Keratinocyte (primary cell): ENCODE measurements around the gene VRK3. TPM values are rescaled to one million over a fixed set of nuclear protein-coding genes. Genes with fewer than 3 reads are reported as not detected.

Experiments used
- DNase-seq: peaks from one replicate; pipeline ENCODE4 v3.0.0-alpha.2; 2011; ENCODE audit warnings: low read depth, missing footprints, low spot score
- FAIRE-seq: peaks from 2 replicates; lab custom pipeline; 2011; peaks lifted over from hg19 to GRCh38; lab: Jason Lieb, UNC
- H2AFZ ChIP-seq: 2 replicates; pipeline ENCODE4 v1.6.0; 2012; ENCODE audit warnings: low read length, control low read depth, inconsistent platforms; ENCODE audit not compliant: control insufficient read depth
- H3K27ac ChIP-seq: 2 replicates; pipeline ENCODE4 v1.5.1; 2011; ENCODE audit warnings: low read length; ENCODE audit not compliant: control insufficient read depth, insufficient read depth
- H3K27me3 ChIP-seq: 3 replicates; pipeline ENCODE4 v1.6.0; 2011; ENCODE audit warnings: low read length; ENCODE audit not compliant: control insufficient read depth, insufficient read depth; ENCODE audit errors: extremely low read depth
- H3K36me3 ChIP-seq, 2 experiments: 2 replicates in 1 of 2; 3 replicates in 1 of 2; pipeline ENCODE4 v1.5.1; 2011; ENCODE audit warnings: low read length in 2 of 2, mild to moderate bottlenecking in 1 of 2; ENCODE audit not compliant: control insufficient read depth in 2 of 2, insufficient read depth in 2 of 2; ENCODE audit errors: extremely low read depth in 1 of 2
- H3K4me1 ChIP-seq: 3 replicates; pipeline ENCODE4 v1.5.1; 2011; ENCODE audit warnings: low read length; ENCODE audit not compliant: control insufficient read depth, insufficient read depth; ENCODE audit errors: extremely low read depth
- H3K4me2 ChIP-seq: 3 replicates; pipeline ENCODE4 v1.6.0; 2011; ENCODE audit warnings: low read depth, low read length; ENCODE audit not compliant: control insufficient read depth, insufficient read depth; ENCODE audit errors: extremely low read depth
- H3K4me3 ChIP-seq, 3 experiments: fragments of 200-600 bp in 1 of 3; sonication (generic) in 1 of 3; 2 replicates in 2 of 3; 3 replicates in 1 of 3; pipeline ENCODE4 v1.5.1; 2011 to 2016; ENCODE audit warnings: low read length in 3 of 3, mild to moderate bottlenecking in 3 of 3, control low read depth in 2 of 3, inconsistent platforms in 1 of 3, low read depth in 1 of 3, mixed read lengths in 1 of 3, mixed run types in 1 of 3, moderate library complexity in 1 of 3; ENCODE audit not compliant: control insufficient read depth in 2 of 3, insufficient read depth in 2 of 3; ENCODE audit errors: extremely low read depth in 1 of 3
- H3K79me2 ChIP-seq: 2 replicates; pipeline ENCODE4 v1.6.0; 2012; ENCODE audit warnings: low read length; ENCODE audit not compliant: control insufficient read depth, insufficient read depth
- H3K9ac ChIP-seq: 3 replicates; pipeline ENCODE4 v1.6.0; 2011; ENCODE audit warnings: low read length; ENCODE audit not compliant: control insufficient read depth, insufficient read depth; ENCODE audit errors: extremely low read depth
- H3K9me1 ChIP-seq: 3 replicates; pipeline ENCODE4 v1.6.0; 2011; ENCODE audit warnings: low read length; ENCODE audit not compliant: control insufficient read depth, insufficient read depth; ENCODE audit errors: extremely low read depth
- H3K9me3 ChIP-seq: 2 replicates; pipeline ENCODE4 v1.5.1; 2012; ENCODE audit warnings: low read depth, low read length; ENCODE audit not compliant: control insufficient read depth
- H4K20me1 ChIP-seq: 3 replicates; pipeline ENCODE4 v1.6.0; 2011; ENCODE audit warnings: low read length; ENCODE audit not compliant: control insufficient read depth, insufficient read depth; ENCODE audit errors: extremely low read depth
- CTCF ChIP-seq, 3 experiments: IDR thresholded peaks in 1 of 3; conservative IDR thresholded peaks in 1 of 3; optimal IDR thresholded peaks in 1 of 3; 2 replicates in 2 of 3; 3 replicates in 1 of 3; pipeline versions ENCODE3 to v1.5.1; 2011; ENCODE audit warnings: low read length in 3 of 3, mild to moderate bottlenecking in 3 of 3, moderate library complexity in 2 of 3, control low read depth in 1 of 3, inconsistent platforms in 1 of 3; ENCODE audit not compliant: insufficient read depth in 2 of 3; ENCODE audit errors: extremely low read depth in 1 of 3
- EZH2 ChIP-seq: IDR thresholded peaks from one replicate; pipeline ENCODE4 v1.6.1; 2012; ENCODE audit warnings: inconsistent platforms, mild to moderate bottlenecking, low read length, moderate library complexity
- dilution Hi-C: fragments of 300-500 bp; cut with MboI; formaldehyde crosslinking; loops from one replicate; pipeline ENCODE4 v1.7.0; 2020; ENCODE audit warnings: low sequenced_read_pairs; ENCODE audit not compliant: extremely low pct_ligation_motif_present
- polyA plus RNA-seq, 5 experiments: library from polyadenylated mRNA; depleted of rRNA in 3 of 5; stranded (reverse) in 3 of 5; stranded (forward) in 1 of 5; unstranded in 1 of 5; fragments of >200 nt; gene quantifications; 1 replicate in 1 of 5; 2 replicates in 3 of 5; 3 replicates in 1 of 5; pipeline versions ENCODE4 v1.2.1 to v1.2.3, GENCODE V29; 2011 to 2012; ENCODE audit warnings: missing spikeins in 2 of 5, low read depth in 1 of 5, low replicate concordance in 1 of 5

VRK3 gene
- polyA plus RNA-seq, 1 donor (not counting 4 experiments of a cell fraction or from before 2014, with no cell fraction given): 15.6 TPM

GRCh38 chr19:50040967-50041366, 15.8 kb upstream of the VRK3 start:
- FAIRE-seq: no peak
- H3K4me2 ChIP-seq: no peak overlapping the region
- H3K79me2 ChIP-seq: peaks cover 2% of the 10 kb centered on the region
- H3K9me3 ChIP-seq: peaks cover 27% of the 10 kb centered on the region
- peaks cover 11% of the 10 kb centered on the region for H3K4me1 ChIP-seq
- dilution Hi-C loops: no loop called here
- no peaks in the 10 kb centered on the region for H4K20me1 ChIP-seq
- no peak overlapping the region for H2AFZ ChIP-seq
- H3K9me1 ChIP-seq: no peaks in the 10 kb centered on the region
- no peaks in the 10 kb centered on the region for H3K27me3 ChIP-seq
- TF ChIP-seq EZH2 (no peak), CTCF (optimal IDR thresholded peaks at IDR 0.05 in 1 of 3, IDR thresholded peaks at IDR 0.05 in 1 of 3, conservative IDR thresholded peaks at IDR 0.05 in 1 of 3; ENCODE audit: extremely low read depth in 1 of 3, insufficient read depth in 2 of 3, low read length in 3 of 3) (no peak)
- no peak overlapping the region for H3K9ac ChIP-seq
- H3K27ac ChIP-seq: no peak overlapping the region
- no peak overlapping the region for H3K4me3 ChIP-seq
- DNase-seq: no peak
- H3K36me3 ChIP-seq: peaks cover 52 to 64% of the 10 kb centered on the region in 2 experiments

DNA sequence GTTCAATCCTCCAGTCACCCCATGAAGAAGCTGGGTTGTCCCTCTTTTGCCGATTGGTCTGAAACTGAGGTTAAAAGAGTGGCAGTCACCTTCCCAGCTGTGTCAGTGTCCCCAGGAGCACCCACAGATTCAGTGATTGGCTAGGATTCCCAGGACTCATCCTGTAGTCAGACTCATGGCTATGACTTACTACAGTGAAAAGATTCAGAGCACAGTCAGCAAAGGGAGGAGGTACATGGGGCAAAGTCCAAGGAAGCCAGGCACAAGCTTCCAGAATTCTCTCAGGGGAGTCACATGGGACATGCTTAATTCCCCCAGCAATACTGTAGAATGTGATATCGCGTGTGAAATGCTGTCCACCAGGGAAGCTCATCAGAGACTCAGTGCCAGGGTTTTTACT, 14.8 kb upstream of the VRK3 start:
- no peak overlapping the region for H3K4me2 ChIP-seq
- DNase-seq: no peak
- TF ChIP-seq EZH2: no peak
- TF ChIP-seq CTCF (optimal IDR thresholded peaks at IDR 0.05 in 1 of 3, IDR thresholded peaks at IDR 0.05 in 1 of 3, conservative IDR thresholded peaks at IDR 0.05 in 1 of 3; ENCODE audit: extremely low read depth in 1 of 3, insufficient read depth in 2 of 3, low read length in 3 of 3): no peak
- H3K27me3 ChIP-seq: no peaks in the 10 kb centered on the region
- H4K20me1 ChIP-seq: no peaks in the 10 kb centered on the region
- dilution Hi-C loops: no loop called here
- H3K9me3 ChIP-seq: peaks cover 17% of the 10 kb centered on the region
- peaks cover 11% of the 10 kb centered on the region for H3K4me1 ChIP-seq
- H3K36me3 ChIP-seq: peaks cover 44 to 54% of the 10 kb centered on the region in 2 experiments
- no peak overlapping the region for H3K9ac ChIP-seq
- no peak for FAIRE-seq
- no peak overlapping the region for H3K4me3 ChIP-seq
- H2AFZ ChIP-seq: no peak overlapping the region
- H3K27ac ChIP-seq: no peak overlapping the region
- no peaks in the 10 kb centered on the region for H3K9me1 ChIP-seq
- H3K79me2 ChIP-seq: peaks cover 6% of the 10 kb centered on the region
